DND-41 (cell line): ENCODE data around the gene LRIT1.

Source experiments
- ATAC-seq: fragments of 200-7000 bp; cut with Tn5 transposase; 3 replicates; pipeline ENCODE4 v1.9.1; 2021; ENCODE audit warnings: low read depth; ENCODE audit not compliant: insufficient read depth
- DNase-seq: peaks from one replicate; pipeline ENCODE4 v3.0.0-alpha.2; 2020
- H2AFZ ChIP-seq: 2 replicates; pipeline ENCODE4 v1.6.0; 2012; ENCODE audit warnings: low read depth, low read length
- H3K27ac ChIP-seq: 2 replicates; pipeline ENCODE4 v1.5.1; 2012; ENCODE audit warnings: low read length, inconsistent platforms
- H3K27me3 ChIP-seq: fragments of 200-600 bp; sonication (generic); 2 replicates; pipeline ENCODE4 v1.6.0; 2012; ENCODE audit warnings: low read length, mild to moderate bottlenecking, inconsistent platforms; ENCODE audit not compliant: insufficient read depth, poor library complexity
- H3K36me3 ChIP-seq: 2 replicates; pipeline ENCODE4 v1.5.1; 2012; ENCODE audit warnings: low read length, inconsistent platforms; ENCODE audit not compliant: insufficient read depth
- H3K4me1 ChIP-seq: 2 replicates; pipeline ENCODE4 v1.5.1; 2012; ENCODE audit warnings: mild to moderate bottlenecking, low read length; ENCODE audit not compliant: insufficient read depth
- H3K4me2 ChIP-seq: 2 replicates; pipeline ENCODE4 v1.6.0; 2012; ENCODE audit warnings: mild to moderate bottlenecking, moderate library complexity, low read length, inconsistent platforms; ENCODE audit not compliant: insufficient read depth
- H3K4me3 ChIP-seq, 2 experiments: fragments of 200-600 bp in 1 of 2; shearing (Covaris generic) in 1 of 2; 2 replicates each; pipeline ENCODE4 v1.5.1; 2012 to 2016; ENCODE audit warnings: inconsistent platforms in 2 of 2, low read length in 2 of 2, mild to moderate bottlenecking in 2 of 2, low read depth in 1 of 2, moderate library complexity in 1 of 2
- H3K79me2 ChIP-seq: 2 replicates; pipeline ENCODE4 v1.6.0; 2012; ENCODE audit warnings: low read length, inconsistent platforms; ENCODE audit not compliant: insufficient read depth
- H3K9ac ChIP-seq: 2 replicates; pipeline ENCODE4 v1.6.0; 2012; ENCODE audit warnings: low read depth, mild to moderate bottlenecking, inconsistent platforms, low read length, moderate library complexity
- H3K9me3 ChIP-seq: 2 replicates; pipeline ENCODE4 v1.5.1; 2012; ENCODE audit warnings: low read length, moderate library complexity, mild to moderate bottlenecking, inconsistent platforms; ENCODE audit not compliant: insufficient read depth, severe bottlenecking
- H4K20me1 ChIP-seq: 2 replicates; pipeline ENCODE4 v1.6.0; 2012; ENCODE audit warnings: low read length; ENCODE audit not compliant: insufficient read depth
- EZH2 ChIP-seq: IDR thresholded peaks from 3 replicates; pipeline ENCODE4 v1.6.1; 2012; ENCODE audit warnings: borderline replicate concordance, low read depth, mild to moderate bottlenecking, moderate library complexity, low read length, inconsistent platforms; ENCODE audit not compliant: severe bottlenecking
- TF ChIP-seq, protein P1 (sequence below): IDR thresholded peaks from 2 replicates; pipeline ENCODE4 v1.5.1; 2012; ENCODE audit warnings: borderline replicate concordance, low read length, moderate library complexity, mild to moderate bottlenecking; ENCODE audit not compliant: poor library complexity, severe bottlenecking; ENCODE audit errors: extremely low read depth

LRIT1 gene

DNA sequence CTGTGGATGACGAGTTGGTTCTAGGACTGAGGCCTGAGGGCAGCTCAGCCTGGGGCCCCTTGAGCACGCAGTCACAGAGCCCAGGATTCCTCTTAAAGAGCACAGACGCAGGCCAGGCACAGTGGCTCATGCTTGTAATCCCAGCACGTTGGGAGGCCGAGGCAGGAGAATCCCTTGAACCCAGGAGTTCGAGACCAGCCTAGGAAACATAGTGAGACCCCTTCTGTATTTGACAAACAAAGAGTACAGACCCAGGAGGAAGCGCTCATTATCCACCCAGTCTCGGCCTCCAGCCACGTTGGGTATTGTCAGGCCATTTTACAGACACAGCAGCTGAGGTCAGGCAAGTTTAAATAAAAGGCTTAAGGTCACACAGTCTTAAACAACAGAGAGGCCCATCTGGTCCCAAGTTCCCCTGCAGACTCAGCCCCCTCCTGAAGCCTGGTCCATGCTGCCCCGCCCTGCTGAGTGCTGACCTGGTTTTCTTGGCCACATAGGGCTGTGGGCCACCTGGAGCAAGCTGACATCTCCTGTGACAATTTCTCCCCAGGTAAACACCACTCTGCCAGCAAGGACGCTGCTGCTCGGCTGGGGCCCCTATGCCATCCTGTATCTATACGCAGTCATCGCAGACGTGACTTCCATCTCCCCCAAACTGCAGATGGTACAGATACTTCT, 16.1 kb upstream of the LRIT1 start:
- no peak for DNase-seq

DNA sequence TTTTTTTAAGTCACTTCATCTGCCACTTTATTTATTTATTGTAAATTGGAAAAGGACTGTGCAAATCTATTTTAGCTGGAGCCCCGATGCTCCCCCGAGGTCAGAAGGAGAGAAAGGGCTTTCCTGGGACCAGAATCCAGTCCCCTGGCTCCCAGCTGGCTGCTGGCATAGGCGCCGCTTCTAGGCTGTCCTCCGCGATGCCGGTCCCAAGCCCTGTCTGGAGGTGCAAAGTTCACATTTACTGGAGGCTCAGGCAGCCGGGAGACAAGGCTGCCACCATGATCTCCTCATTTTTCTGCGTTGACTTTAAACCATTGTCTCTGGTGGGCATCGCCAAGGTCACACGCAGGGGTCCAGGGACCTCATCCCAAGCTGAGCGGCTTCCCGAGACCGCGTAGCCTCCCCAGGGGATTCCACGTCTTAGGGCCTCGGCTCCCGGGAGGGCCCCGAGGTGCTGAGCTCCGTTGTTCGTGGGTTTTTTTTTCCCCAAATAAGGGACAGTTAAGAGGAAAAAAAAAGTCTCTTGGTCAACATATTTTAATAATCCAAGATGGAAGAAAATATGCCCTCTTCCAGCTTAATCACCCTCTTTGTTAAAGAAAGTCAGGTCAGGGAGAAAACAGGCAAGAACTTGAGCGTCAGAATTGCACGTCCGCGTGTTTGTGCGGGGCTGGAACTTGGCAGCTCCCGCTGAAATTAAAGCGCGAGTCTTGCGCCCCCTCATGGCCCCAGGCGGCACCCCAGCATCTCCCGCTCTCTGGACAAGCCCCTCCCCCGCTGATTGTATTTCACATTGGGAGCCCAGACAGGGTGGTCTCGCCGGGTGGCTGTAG, 15.4 kb upstream of the LRIT1 start:
- no peak overlapping the region for H3K9ac ChIP-seq
- H3K27me3 ChIP-seq = no peaks in the 10 kb centered on the region
- H2AFZ ChIP-seq = no peak overlapping the region
- H3K79me2 ChIP-seq = no peaks in the 10 kb centered on the region
- no peak for ATAC-seq
- no peak overlapping the region for H3K4me2 ChIP-seq
- no peaks in the 10 kb centered on the region for H3K36me3 ChIP-seq
- DNase-seq = no peak
- H3K4me1 ChIP-seq = no peaks in the 10 kb centered on the region
- no peaks in the 10 kb centered on the region for H3K9me3 ChIP-seq
- H4K20me1 ChIP-seq = no peaks in the 10 kb centered on the region
- H3K27ac ChIP-seq = no peak overlapping the region
- TF ChIP-seq, protein P1, sequence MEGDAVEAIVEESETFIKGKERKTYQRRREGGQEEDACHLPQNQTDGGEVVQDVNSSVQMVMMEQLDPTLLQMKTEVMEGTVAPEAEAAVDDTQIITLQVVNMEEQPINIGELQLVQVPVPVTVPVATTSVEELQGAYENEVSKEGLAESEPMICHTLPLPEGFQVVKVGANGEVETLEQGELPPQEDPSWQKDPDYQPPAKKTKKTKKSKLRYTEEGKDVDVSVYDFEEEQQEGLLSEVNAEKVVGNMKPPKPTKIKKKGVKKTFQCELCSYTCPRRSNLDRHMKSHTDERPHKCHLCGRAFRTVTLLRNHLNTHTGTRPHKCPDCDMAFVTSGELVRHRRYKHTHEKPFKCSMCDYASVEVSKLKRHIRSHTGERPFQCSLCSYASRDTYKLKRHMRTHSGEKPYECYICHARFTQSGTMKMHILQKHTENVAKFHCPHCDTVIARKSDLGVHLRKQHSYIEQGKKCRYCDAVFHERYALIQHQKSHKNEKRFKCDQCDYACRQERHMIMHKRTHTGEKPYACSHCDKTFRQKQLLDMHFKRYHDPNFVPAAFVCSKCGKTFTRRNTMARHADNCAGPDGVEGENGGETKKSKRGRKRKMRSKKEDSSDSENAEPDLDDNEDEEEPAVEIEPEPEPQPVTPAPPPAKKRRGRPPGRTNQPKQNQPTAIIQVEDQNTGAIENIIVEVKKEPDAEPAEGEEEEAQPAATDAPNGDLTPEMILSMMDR = peak; percentile 19
- no peak for TF ChIP-seq EZH2
- H3K4me3 ChIP-seq = no peak overlapping the region

More for the DNA sequence above, 16.1 kb upstream of the LRIT1 start:
- Histone ChIP-seq H3K27ac (no peak overlapping the region), H3K4me3 (no peak overlapping the region), H3K36me3 (no peaks in the 10 kb centered on the region), H3K79me2 (no peaks in the 10 kb centered on the region), H3K4me2 (no peak overlapping the region), H3K9me3 (no peaks in the 10 kb centered on the region), H3K27me3 (no peaks in the 10 kb centered on the region), H2AFZ (no peak overlapping the region), H3K4me1 (no peaks in the 10 kb centered on the region), H4K20me1 (no peaks in the 10 kb centered on the region), H3K9ac (no peak overlapping the region)
- no peak for TF ChIP-seq EZH2
- TF ChIP-seq, protein P1 = no peak
- no peak for ATAC-seq

DNA sequence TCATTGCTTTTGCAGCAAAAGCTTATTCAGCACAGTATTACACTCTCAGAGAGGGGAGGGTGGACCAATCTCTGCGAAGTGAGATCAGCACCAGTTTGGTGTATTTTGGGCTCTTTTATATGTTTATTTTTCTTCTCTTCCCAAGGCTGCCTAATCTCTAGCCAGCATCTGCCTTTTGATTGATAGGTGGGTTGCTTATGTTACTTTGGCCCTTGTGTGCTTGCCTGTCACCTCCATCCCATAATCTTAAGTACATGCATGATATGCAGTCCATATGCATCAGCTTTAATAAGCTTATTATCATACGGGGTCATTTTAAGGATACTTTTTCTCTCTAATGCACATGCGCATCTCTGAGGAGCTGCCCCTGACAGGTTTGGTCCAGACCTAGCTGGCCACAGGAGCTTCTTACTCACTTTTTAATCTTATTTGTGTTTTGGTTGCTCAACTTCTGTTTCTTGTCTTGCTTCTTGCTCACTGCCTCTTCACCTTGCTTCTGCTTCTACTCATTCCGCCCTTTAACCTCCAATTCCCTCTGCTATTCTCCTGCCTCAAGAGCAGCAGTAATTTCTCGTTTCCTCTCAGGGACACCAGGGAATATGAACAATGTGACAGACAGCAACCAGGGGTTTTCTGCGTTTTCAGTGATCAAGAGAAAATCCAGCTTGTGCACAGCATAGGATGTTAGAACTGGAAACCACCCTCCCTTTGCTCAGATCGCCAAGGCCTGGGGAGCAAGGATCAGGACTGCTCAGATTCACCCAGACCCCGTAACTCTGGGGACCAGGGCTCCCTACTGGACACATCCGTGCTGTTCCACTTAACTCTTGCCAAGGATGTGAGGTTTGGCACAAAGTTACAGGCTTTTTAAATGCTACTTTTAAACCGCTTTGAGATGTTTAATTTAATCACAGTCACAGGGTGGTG, 13.5 kb upstream of the LRIT1 start:
- Histone ChIP-seq H3K4me1 (no peaks in the 10 kb centered on the region), H2AFZ (no peak overlapping the region), H3K4me2 (no peak overlapping the region), H3K9ac (no peak overlapping the region), H3K4me3 (no peak overlapping the region), H3K27me3 (no peaks in the 10 kb centered on the region), H3K79me2 (no peaks in the 10 kb centered on the region), H3K36me3 (no peaks in the 10 kb centered on the region), H4K20me1 (no peaks in the 10 kb centered on the region), H3K9me3 (no peaks in the 10 kb centered on the region), H3K27ac (no peak overlapping the region)
- ATAC-seq (no peak), DNase-seq (no peak)
- no peak for TF ChIP-seq EZH2
- TF ChIP-seq, protein P1 = no peak
